Epithelial cell of proximal tubule (primary cell): Measurements from ENCODE around the gene ZNF3. TPM values are rescaled to one million over a fixed set of nuclear protein-coding genes. Genes with fewer than 3 reads are reported as not detected.
A peak's percentile ranks its signal among the peaks of the same experiment; 100 is the strongest.

Source experiments
- DNase-seq: peaks from one replicate; pipeline ENCODE4 v3.0.0-alpha.2; 2011; ENCODE audit warnings: low read depth
- H3K4me3 ChIP-seq: 2 replicates; pipeline ENCODE4 v1.5.1; 2011; ENCODE audit warnings: low read depth, mild to moderate bottlenecking, low read length
- total RNA-seq: library from RNA; depleted of rRNA; stranded (reverse); fragments of >200 nt; gene quantifications from 2 replicates; pipeline ENCODE4 v1.2.3, GENCODE V29; 2015
- TF ChIP-seq, protein P1 (sequence below): conservative IDR thresholded peaks from 2 replicates; pipeline ENCODE4 v1.5.1; 2012; ENCODE audit warnings: low read depth, mild to moderate bottlenecking, low read length

ZNF3 gene
- total RNA-seq, 1 donor from 2014 or later = 20.3 TPM

DNA sequence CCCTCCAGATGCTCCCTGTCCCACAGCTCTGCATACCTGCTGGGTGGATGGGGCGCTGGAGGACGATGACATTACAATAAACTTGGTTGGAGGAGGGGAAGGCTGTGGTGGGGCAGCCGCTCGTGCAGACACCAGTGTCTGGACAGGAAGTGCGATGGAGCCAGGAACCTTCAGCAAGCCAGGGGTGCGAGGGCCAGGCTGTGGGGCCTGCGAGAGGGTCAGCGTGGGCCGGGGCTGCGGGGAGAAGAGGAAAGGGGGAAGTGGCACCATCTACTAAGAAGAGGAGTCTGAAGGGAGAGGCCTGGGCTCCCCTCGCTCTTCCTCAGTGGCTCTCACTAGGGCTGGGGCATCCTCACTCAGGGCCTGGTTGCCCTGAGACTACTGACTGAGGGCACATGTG lies 26.4 kb upstream of the ZNF3 start:
- no peak for DNase-seq
- TF ChIP-seq, protein P1, sequence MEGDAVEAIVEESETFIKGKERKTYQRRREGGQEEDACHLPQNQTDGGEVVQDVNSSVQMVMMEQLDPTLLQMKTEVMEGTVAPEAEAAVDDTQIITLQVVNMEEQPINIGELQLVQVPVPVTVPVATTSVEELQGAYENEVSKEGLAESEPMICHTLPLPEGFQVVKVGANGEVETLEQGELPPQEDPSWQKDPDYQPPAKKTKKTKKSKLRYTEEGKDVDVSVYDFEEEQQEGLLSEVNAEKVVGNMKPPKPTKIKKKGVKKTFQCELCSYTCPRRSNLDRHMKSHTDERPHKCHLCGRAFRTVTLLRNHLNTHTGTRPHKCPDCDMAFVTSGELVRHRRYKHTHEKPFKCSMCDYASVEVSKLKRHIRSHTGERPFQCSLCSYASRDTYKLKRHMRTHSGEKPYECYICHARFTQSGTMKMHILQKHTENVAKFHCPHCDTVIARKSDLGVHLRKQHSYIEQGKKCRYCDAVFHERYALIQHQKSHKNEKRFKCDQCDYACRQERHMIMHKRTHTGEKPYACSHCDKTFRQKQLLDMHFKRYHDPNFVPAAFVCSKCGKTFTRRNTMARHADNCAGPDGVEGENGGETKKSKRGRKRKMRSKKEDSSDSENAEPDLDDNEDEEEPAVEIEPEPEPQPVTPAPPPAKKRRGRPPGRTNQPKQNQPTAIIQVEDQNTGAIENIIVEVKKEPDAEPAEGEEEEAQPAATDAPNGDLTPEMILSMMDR = no peak
- H3K4me3 ChIP-seq = no peak overlapping the region

DNA sequence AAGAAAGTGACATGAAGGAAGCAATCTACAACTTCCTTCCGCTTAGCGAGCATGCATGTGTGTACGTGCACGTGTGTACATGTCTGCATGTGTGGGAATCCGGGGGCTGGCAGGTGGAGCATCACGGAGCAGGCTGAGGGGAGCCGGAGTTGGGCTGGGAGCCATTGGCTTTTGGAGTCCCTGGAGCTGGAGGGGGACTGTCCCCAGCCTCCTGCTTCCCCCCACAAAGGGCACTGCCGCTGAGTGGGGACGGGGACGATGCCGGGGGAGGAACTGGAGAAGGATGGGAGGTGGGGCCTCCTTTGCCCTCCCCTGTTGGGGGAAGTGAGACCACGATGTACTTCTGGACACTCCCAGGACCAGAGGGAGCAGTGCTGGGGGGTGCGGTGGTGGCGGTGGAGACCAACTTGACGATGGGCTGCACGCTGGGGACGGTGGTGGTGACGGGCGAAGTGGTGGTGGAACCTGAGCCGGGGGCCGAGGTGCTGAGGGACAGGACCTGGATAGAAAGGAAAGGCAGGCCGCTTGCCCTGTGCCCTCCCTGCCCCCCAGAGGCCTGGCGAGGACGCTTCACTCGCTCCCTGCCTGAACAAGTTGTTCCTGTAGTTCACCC lies 25.7 kb upstream of the ZNF3 start:
- H3K4me3 ChIP-seq = no peak overlapping the region
- TF ChIP-seq, protein P1 = no peak
- DNase-seq = no peak

- no peak for DNase-seq
- TF ChIP-seq, protein P1 = no peak
- no peak overlapping the region for H3K4me3 ChIP-seq
These were observed 25.1 kb upstream of the ZNF3 start for GRCh38 chr7:100106633-100107032.

GRCh38 chr7:100105534-100105933 lies 24.0 kb upstream of the ZNF3 start:
- H3K4me3 ChIP-seq = no peak overlapping the region
- TF ChIP-seq, protein P1 = no peak
- DNase-seq = no peak

DNA sequence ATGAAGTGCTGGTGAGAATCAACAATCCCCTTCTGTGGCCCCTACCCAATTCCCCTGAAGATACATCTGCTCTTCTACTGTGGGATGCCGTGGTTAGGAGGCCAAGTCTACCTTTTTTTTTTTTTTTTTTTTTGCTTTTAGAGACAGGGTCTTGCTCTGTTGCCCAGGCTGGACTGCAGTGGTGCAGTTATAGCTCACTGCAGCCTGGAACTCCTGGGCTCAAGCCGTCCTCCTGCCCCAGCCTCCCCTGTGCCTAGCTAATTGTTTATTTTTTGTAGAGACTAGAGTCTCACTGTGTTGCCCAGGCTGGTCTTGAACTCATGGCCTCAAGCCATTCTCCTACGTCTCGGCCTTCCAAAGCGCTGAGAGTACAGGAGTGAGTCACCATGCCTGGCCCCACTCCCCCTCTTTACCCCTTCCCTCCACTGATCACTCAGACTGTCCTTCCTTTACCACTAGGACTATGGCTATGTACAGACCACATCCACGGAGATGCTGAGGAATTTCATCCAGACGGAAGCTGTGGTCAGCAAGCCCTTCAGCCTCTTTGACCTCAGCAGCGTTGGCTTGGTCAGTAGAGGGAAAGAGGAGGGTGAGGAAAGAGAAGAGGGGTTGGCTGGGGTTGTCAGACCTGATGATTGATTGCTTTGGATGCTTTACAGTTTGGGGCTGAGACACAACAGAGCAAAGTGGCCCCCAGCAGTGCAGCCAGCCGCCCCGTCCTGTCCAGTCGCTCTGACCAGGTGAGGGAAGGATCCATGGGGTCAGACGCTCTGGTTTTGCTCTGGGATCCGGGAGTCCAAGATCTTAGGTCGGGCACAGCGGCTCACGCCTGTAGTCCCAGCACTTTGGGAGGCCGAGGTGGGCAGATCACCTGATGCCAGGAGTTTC lies 21.7 kb upstream of the ZNF3 start:
- H3K4me3 ChIP-seq = peak overlapping the region; percentile 74
- no peak for DNase-seq
- TF ChIP-seq, protein P1 = no peak

DNA sequence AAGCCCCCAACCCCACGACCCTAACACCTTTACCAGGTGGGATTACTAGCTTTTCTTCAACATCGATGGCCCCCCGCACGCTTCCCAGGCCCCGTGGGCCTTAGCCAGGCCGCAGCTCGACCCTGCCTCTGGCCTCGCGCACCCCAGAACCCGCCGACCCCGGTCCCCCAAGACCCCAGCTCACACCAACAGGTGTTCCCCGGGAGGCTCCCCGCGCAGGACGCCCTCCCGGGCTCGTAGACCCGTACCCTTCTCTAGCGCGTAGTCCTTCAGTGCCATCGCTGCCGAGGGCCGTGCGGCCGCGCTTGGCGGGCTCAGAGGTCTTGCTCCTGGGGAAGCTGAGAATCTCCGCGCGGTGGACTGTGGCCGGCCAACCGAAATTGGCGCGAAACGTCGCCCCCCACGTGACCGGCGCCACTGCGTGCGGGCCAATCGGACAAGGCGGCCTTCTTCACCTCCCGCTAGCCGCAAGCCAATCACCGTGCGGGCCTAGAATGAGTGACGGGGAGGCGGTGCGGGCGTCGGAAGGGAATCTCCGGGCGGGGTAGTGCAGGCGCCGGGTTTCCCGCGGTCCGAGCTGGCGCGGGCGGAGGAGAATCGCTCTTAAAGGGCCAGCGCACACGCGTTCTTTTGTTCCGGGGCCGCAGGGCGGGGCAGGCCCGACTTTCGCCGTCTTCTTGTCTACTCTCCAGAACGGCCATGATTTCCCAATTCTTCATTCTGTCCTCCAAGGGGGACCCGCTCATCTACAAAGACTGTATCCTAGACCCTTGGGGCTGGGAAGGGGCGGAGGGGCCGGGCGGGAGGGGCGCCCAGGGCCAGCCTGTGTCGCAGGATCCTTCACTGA lies 19.7 kb upstream of the ZNF3 start, which contains the start of the genes AP4M1 and MCM7:
TSS of gene AP4M1 (plus strand) at position 628 of the 847 bp plus-strand sequence. CDS start at position 700, 72 bp downstream.
TSS of gene MCM7 (minus strand) at position 382 of the 847 bp plus-strand sequence. CDS start at position 279, 103 bp downstream.
- peak; percentile 69 for DNase-seq
- TF ChIP-seq, protein P1 = no peak
- H3K4me3 ChIP-seq = peak within 1 kb of the TSS; percentile 74
